Measurements from ENCODE around the gene LRRC49. TPM values are rescaled to one million over a fixed set of nuclear protein-coding genes. Genes with fewer than 3 reads are reported as not detected.
"Not testable (repeated sequence)": the region's sequence is repeated elsewhere in the genome, so short reads cannot be mapped to it uniquely, and the experiment has no call there.

The LRRC49 gene
- total RNA-seq, 1 experiment from 2014 or later: 13.7 TPM

DNA sequence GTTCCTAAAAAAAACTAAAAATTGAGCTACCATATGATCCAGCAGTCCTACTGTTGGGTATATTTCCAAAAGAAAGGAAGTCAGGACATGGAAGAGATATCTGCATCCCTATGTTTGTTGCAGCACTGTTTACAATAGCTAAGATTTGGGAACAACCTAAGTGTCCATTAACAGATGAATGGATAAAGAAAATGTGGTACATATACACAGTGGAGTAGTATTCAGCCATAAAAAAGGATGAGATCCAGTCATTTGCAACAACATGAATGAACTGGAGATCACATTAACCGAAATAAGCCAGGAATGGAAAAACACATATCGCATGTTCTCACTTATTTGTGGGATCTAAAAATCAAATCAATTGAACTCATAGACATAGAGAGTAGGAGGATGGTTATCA lies 29.5 kb downstream of the LRRC49 start:
- DNase-seq (ENCODE audit: low read depth): no peak

DNA sequence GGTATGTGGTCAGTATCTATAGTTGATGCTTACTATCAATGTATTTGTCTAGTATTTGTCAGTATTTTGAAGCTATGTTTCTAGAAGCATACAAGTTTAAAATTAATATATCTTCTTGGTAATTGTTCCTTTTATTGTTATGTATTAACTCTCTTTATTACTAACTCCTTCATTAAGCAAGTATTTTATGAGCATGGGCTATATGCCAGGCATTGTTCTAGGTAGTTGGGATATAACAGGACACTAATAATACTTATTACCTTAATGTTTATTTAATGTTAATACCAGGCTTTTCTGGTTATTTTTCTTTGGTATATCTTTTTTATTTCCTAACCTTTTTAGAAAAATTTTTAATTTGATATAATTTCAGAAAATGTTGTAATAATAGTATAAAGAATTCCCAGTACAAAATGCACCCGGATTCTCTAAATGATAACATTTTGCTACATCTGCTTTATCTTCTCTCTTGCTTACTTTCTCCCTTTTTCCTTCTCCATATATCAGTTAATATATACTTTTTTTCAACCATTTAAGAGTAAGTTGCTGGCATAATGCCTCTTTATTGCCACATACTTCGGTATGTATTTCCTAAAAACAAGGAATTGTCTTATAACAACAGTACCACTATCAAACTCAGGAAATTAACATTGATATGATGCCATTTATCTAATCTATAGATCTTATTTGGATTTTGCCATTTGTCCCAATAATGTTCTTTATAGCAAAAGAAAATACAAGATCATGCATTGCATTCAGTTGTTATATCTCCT lies 30.9 kb downstream of the LRRC49 start:
- no peak for DNase-seq (ENCODE audit: low read depth)

DNA sequence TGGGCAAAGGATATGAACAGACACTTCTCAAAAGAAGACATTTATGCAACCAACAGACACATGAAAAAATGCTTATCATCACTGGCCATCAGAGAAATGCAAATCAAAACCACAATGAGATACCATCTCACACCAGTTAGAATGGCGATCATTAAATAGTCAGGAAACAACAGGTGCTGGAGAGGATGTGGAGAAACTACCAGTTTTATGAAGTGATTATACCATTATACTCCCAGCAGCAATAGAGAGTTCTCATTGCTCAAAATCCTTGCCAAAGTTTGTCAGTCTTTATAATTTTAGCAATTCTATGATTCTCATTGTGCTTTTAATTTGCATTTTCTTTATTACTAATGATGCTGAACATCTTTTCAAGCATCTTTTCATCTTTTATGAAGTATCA lies 34.3 kb downstream of the LRRC49 start:
- DNase-seq (ENCODE audit: low read depth): not testable (repeated sequence)

DNA sequence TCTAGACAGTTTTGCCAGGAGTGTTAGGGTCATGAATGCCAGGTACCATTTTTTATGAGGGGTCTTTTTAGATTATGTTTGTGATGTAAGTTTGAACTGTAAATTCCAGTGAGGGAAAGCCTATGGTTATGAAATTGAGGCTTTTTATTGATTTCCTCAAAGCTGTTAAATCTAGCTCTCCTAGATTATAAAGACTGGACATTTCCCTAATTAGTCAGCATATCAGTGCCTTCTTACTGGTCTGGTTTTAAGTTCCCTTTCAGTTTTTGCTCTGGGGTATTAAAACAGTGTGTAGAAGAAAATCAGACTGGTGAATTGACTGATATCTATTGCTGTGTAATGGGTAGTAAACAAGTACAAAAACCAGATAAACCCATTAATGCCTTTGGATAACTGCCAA lies 39.2 kb downstream of the LRRC49 start:
- no peak for DNase-seq (ENCODE audit: low read depth)

DNA sequence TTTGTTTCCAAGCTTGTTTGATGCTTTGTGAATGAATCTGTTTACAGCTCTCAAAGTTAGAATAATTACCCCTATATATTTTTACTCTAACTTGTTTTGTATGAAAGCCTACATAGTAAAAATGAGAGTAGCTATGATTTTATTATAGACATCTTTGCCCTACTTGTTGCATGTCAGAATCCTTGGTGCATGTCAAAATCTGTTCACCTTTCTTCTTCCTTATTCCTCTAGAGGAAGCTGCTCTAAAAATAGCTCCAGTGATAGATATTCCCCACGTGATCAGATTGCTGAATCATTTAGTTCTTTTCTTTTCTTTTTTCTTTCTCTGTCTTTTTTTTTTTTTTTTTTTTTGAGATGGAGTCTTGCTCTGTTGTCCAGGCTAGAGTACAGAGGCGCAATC lies 39.8 kb downstream of the LRRC49 start:
- DNase-seq (ENCODE audit: low read depth): no peak

DNA sequence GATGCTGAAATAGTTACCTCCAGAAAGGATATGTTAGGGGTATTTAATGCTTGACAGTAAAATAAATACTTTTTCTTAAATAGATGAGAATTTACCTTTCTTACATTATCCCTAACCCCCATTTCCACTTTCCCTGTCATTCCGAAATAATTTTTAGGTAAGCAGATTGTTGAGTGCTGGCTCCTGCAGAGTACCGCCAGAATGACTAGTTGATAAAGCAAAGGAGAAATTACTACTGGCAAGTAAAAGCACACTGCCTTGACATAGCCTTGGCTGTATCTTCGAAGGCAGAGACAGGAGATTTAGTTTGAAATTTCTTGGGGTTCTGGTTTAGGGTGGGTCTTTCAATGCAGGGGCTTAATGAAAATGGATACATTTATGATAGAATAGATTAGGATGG lies 40.8 kb downstream of the LRRC49 start:
- no peak for DNase-seq (ENCODE audit: low read depth)

DNA sequence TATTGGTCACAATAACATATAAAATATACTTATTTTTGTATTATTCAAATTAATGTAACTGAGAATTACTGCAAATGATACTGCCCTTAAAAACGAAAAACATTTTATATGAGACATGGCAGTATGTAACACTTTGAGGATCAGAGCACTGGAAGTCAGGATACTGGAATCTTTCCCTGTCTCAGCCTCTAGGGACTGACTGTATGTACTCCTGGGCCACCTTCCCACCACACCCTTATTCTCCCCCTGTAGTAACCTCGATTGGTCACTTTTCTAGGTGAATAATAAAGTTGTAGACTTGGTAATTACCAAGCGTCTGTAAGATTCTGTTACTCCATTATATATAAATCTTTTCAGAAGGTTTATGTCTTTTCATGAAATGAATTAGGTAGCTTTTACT lies 43.0 kb downstream of the LRRC49 start:
- no peak for DNase-seq (ENCODE audit: low read depth)

DNA sequence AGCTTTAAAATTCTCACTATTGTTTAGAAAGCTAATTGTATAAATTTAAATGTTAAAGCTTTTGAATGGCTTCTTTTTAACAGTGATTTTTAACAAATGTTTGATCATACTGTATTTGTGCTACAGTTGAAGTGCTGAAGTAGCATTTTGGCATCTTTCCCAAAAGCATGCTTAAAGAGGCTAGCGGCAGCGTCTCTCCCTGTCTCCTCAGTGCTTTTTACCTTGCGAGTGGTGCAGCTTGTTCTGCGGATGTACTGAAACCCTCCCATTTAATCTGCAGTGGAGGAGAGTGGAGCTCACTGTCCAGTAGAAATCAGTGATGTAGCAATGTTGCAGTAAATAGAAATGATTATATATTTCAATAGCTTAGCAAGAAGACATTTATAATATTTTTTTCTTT lies 43.7 kb downstream of the LRRC49 start:
- DNase-seq (ENCODE audit: low read depth): no peak

DNA sequence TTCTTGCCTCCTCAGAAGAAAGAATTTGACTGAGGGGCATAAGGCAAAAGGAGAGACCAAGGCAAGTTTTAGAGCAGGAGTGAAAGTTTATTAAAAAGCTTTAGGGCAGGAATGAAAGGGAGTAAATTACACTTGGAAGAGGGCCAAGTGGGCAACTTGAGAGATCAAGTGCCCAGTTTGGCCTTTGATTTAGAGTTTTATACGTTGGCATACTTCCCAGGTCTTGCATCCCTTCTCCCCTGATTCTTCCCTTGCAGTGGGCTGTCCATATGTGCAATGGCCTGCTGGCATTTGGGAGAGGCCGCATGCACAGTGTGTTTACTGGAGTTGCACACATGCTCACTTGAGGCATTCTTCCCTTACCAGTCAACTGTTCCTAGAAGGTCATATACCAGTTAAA lies 50.7 kb downstream of the LRRC49 start:
- DNase-seq (ENCODE audit: low read depth): not testable (repeated sequence)

DNA sequence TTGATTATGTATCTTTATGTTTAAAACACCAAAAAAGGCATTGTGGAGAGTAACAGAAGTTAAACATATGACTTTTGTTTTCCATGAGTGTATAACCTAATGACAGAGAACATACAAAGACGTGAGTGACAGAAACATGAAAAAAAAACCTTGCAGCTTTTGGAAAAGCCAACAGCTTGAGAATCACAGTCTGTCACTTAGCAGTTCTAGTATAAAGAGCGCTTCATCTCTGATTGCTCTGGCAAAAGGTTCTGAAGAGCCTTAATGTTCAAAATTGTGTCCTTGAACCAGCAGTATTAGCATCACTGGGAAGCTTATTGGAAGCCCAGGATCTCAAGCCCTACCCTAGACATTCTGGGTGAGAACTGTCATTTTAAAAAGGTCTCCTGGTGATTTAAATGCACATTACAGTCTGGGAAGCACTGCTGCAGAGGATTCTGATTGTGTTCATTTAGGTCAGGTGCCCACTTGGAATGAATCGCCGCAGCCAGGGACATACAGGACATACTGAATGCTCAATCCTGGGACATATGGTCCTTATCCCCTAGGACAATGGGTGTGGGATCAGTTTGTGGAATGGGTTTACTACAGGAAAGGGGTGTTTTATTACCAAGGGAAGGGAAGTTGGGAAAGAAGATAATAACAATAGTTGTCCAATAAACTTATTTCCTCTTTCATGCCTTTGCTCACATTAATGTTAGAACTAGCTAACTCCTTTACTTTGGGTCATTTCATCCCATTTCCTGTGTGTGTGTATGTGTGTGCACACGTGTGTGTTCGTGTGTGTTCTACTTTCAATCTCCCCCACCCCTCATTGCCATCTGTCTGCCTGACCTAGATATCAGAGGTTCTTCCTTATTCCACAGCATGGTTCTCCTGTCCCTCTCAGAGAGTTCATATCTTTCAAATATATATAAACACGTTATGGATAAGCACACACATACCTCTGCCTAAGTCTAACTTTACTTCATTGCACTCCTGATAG lies 55.0 kb downstream of the LRRC49 start:
- DNase-seq (ENCODE audit: low read depth): no peak

DNA sequence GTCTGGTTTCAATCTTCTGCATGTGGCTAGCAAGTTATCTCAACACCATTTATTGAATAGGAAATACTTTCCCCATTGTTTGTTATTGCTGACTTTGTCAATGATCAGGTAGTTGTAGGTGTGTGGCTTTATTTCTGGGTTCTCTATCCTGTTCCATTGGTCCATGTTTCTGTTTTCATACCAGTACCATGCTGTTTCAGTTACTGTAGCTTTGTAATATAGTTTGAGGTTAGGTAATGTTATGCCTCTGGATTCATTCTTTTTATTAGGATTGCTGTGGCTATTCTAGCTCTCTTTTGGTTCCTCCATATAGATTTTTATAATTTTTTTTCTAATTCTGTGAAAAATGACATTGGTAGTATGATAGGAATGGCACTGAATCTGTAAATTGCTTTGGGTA lies 58.3 kb downstream of the LRRC49 start:
- DNase-seq (ENCODE audit: low read depth): no peak

DNA sequence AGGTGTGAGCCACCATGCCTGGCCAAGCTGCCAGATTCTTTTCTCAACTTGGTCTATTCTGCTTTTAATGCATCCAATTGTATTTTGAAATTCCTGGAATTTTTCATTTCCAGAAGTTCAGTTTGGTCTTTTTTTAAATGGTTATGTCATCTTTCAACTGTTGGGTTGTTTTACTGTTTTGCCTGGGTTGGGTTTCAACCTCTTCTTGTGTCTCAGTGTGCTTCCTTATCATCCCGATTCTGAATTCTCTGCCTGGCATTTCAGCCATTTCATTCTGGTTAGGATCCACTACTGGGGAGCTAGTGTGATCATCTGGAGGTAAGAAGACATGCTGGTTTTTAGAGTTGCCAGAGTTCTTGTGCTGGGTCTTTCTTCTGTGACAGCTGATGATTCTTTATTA lies 61.5 kb downstream of the LRRC49 start:
- no peak for DNase-seq (ENCODE audit: low read depth)

DNA sequence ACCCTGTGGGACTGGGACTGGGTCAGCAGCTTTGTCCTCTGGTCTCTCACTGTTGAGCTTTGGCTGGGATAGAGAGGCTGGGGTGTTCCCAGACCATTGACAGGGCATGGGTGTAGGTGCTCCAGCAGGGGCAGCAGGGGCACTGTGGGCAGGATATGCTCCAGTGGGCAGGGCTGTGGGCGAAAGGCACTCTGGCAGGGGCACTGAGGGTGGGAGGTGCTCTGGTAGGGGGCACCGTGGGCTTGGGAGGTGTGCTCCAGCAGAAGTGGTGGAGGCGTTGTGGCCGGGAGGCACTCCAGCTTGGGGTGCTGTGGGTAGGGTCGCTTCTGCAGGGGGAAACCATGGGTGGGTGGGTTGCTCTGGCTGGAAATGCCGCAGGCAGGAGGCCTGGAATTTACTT lies 62.1 kb downstream of the LRRC49 start:
- DNase-seq (ENCODE audit: low read depth): no peak

DNA sequence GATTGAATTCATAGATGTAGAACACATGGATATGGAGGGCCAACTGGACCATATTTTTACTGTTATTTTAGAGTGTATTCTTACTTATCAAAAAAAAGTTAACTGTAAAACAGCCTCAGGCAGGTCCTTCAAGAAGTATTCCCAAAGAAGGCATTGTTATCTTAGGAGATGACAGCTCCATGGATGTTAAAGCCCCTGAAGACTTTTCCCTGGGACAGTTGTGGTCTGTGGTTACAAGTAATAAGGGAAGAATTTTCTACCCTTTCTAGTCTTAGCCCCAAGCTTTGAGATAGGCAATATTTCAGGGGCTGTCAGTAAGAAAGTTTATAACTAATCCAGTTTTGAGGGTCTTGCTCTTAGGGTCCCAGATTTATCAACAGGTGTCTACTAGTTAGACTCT lies 62.5 kb downstream of the LRRC49 start:
- DNase-seq (ENCODE audit: low read depth): peak; percentile 12

DNA sequence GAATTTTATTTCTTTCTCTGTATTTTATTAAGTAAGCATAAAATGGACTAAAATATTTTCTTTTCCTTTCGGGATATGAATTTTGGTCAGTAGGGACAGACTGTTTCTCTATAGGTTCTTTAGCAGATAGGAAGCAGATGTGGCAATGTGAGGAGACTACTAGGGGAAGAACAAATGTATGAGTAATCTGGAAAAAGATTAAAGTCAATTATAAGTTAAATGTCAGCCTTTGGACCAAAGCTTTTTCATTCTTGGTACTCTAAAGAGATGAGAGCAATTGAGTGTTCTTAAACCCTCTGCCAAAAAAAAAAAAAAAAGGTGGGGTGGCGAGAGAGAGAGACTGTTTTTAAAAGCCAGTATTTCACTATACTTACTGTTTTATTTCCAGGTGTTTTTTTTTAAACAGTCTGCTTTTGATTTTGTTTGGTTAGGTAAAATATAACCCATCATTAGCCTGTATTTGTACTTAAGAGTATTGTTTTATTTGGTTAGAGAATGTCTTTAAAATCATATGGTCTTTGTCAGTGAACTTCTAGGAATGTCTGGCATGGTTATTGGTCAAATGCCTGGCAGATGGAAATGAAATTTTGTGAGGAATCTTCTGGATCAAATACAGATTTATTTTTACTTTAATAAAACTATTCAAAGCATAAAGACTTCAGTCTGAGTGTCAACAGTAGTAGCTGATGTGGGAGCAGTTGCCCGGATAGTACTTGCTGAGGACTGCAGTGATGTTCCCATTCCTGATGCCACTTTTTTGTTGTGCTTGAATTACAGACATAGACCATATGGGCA lies 63.8 kb downstream of the LRRC49 start:
- DNase-seq (ENCODE audit: low read depth): no peak

DNA sequence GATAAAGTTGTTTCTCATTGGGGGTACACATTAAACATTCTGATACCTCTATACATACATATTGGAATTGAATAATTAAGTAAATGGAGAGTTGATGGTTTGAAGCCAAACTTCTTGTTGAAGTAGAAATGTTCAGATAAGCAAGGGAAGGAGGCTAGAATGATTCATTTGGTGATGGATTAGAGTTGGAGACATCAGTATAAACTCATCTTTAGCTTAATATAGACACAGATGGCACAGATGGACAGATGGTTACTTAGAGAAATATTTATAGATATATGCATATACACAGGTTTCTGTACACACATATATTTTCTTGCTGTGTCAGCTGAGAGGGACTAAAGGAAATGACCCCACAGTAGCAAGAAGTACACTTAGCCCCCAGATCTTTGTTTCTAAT lies 69.5 kb downstream of the LRRC49 start:
- DNase-seq (ENCODE audit: low read depth): no peak

DNA sequence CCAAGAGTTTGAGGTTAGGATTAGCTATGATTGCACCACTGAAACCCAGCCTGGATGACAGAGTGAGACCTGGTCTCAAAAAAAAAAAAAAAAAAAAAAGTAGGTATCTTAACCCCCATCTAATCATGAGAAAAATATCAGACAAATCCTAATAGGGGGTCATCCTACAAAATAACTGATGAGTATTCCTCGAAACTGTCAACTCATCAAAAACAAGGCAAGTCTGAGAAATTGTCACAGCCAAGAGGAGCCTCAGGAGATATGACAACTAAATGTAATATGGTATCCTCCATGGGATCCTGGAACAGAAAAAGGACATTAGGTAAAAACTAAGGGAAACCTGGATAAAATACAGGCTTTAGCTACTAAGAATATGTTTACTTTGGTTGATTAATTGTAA lies 70.6 kb downstream of the LRRC49 start:
- DNase-seq (ENCODE audit: low read depth): no peak

DNA sequence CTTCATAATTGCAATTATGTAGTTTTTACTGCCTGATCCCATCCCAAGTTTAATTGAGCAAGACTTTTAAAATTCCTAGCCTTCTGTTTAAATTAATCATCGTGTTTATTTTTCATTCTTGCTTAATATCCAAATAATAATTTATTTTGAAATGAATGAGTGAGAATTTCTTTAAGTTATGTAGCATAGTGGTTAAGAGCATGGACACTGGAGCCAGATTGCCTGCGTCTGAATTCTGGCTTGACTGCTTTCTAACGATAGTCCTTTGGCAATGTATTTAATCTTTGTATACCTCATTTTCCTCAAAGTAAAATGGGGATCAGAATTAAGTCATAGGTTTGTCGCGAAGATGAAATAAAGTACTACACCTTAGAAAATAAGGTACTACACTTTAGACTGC lies 71.4 kb downstream of the LRRC49 start:
- DNase-seq (ENCODE audit: low read depth): no peak

DNA sequence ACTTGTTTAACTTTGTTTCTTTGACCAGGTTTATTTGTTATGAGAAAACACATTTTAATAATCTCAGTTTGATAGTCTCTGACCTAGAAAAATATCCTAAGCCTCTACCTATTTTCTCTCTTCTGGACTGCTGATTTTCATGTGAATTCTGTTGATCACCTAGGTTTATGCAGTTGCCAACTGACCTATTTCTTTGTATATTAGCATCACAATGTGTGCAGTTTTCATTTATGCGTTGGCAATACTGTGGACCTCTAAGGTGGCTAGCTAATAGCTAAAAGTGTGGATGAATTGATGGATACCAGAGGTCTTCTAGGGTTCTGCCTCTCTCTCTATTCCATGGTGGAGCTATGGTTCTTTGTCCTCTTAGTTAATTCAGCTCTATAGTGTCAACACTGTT lies 72.1 kb downstream of the LRRC49 start:
- no peak for DNase-seq (ENCODE audit: low read depth)

DNA sequence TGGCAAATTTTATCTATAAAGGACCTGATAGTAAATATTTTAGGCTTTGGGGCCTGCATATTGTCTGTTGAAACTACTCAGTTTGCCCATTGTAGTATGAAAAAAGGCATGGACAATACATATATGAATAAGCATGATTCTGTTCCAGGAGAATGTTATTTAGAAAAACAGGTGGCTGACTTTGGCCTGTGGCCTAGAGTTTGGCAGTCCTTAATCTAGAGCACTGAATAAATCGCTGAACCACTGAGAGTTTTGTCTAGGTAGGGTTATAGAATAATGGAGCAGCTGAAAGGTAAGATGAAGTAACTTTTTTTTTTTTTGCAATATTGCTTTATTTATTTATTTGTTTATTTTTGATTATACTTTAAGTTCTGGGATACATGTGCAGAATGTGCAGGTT lies 75.0 kb downstream of the LRRC49 start:
- DNase-seq (ENCODE audit: low read depth): no peak

DNA sequence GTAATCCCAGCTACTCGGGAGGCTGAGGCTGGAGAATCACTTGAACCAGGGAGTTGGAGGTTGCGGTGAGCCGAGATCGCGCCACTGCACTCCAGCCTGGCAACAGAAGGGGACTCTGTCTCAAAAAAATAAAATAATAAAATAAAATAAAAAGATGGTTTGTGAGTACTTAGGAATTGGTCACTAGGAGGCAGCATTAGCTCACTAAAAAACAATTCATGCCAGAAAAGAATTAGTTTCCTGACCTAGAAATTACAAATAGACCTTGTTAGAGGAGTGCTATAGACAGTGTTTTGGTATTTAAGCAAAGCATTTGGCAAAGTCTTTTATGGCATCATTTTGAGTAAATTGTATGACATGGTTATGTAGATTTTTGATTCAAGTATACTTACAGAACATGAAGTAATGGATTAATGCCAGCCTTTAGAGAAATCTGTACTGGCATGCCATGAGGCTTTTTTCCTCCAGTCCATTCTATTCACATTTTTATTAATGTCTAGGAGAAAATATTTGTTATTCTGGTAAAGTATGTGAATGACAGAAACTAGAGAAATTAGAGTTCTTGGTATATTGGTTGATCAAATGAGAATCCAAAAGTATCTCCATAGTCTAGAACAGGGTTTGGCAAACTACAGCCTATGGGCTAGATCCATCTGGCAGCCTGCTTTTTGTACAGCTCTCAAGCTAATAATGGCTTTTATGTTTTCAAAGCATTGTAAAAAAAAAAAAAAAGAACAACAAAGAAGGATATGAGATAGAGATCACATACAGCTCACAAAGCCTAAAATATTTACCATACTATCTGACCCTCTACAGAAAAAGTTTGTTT lies 81.6 kb downstream of the LRRC49 start:
- peak; percentile 11 for DNase-seq (ENCODE audit: low read depth)

Data from Daoy (cell line).